ENCODE results near the gene PPP5C. TPM values are rescaled to one million over a fixed set of nuclear protein-coding genes. Genes with fewer than 3 reads are reported as not detected.

Gene PPP5C
- total RNA-seq, 4 donors from 2014 or later, result 47.4 to 74.9 (median 62.8) TPM

DNA sequence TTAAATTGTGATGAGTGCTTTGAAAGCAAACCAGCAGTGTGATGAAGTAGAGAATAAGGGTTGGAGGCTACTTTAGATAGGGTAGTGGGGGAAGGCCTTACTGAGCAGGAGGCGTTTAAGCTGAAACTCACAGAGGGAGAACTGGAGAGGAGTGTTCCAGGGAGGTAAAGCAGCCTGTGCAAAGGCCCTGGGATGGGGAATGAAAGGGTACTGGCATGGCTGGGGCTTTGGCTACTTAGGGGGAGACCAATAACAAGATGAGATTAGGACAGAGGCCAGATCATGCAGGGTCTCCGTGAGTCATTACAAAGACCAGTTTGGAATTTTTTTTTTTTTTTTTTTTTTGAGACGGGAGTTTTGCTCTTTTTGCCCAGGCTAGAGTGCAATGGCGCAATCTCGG is 1.1 kb downstream of the PPP5C start:
- TF ChIP-seq POLR2A (IDR thresholded peaks at IDR 0.05), result no peak
- TF ChIP-seq, protein P1, sequence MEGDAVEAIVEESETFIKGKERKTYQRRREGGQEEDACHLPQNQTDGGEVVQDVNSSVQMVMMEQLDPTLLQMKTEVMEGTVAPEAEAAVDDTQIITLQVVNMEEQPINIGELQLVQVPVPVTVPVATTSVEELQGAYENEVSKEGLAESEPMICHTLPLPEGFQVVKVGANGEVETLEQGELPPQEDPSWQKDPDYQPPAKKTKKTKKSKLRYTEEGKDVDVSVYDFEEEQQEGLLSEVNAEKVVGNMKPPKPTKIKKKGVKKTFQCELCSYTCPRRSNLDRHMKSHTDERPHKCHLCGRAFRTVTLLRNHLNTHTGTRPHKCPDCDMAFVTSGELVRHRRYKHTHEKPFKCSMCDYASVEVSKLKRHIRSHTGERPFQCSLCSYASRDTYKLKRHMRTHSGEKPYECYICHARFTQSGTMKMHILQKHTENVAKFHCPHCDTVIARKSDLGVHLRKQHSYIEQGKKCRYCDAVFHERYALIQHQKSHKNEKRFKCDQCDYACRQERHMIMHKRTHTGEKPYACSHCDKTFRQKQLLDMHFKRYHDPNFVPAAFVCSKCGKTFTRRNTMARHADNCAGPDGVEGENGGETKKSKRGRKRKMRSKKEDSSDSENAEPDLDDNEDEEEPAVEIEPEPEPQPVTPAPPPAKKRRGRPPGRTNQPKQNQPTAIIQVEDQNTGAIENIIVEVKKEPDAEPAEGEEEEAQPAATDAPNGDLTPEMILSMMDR (IDR thresholded peaks at IDR 0.05 in 4 of 5, conservative IDR thresholded peaks at IDR 0.05 in 1 of 5), result no peak
- H3K4me3 ChIP-seq, result peak overlapping the region in 3 of 4 donors; percentile 99 to 100 (median 100)
- in situ Hi-C loops (cut with MboI; ENCODE audit: low sequenced_read_pairs in 4 of 4), result no loop called here
- no peaks in the 10 kb centered on the region for H3K9me3 ChIP-seq
- no peaks in the 10 kb centered on the region for H3K27me3 ChIP-seq
- no peaks in the 10 kb centered on the region for H3K36me3 ChIP-seq
- ATAC-seq (no peak), DNase-seq (no peak)
- H3K4me1 ChIP-seq, result peaks cover 41 to 45% of the 10 kb centered on the region in 2 donors
- intact Hi-C loops (cut with DNase I; ENCODE audit: low total_unique reads), result loop anchor here (2.0 kb wide), 3 partner anchors 31 to 445 kb away; partner anchors contain the start of gene MYPOP
- H3K27ac ChIP-seq, result peak overlapping the region; percentile 90 to 97 (median 90)

DNA sequence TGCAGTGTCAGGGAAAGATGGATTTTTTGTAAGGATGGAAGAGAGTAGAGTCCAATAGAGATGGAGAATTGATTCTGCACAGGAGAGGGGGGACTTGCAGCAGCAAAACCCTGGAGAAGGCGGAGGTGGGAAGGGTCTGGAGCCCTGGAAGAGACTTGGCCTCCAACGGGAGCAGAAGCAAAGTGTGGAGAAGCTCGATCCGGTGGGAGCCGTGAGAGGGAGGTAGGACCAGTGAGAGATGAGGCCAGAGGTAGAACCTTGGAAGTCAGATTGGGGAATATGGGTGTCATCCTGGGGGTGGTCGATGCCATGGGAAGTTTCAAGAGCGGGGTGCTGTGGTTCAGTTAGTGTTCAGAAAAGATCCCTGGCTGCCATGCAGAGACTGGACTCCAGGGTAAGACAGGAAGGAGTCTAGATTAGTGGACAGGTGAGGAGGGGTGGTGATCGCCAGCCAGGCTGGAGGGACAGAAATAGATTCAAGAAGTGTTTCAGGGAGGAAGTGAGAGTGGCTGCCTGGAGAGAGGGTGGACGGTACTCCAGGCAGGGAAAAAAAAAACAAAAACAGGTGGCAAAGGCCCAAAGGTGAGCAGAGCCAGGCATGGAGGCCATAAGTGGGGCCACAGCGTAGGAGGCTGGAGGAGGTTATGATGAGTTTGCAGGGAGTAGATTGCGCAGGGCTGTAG is 2.6 kb downstream of the PPP5C start:
- Histone ChIP-seq H3K27me3 (no peaks in the 10 kb centered on the region), H3K4me1 (peaks cover 41 to 45% of the 10 kb centered on the region in 2 donors), H3K36me3 (peaks cover 0 to 9% of the 10 kb centered on the region in 2 donors), H3K9me3 (no peaks in the 10 kb centered on the region), H3K27ac (peak overlapping the region; percentile 48 to 73 (median 62)), H3K4me3 (no peak overlapping the region)
- in situ Hi-C loops (cut with MboI; ENCODE audit: low sequenced_read_pairs in 4 of 4) (no loop called here), intact Hi-C loops (cut with DNase I; ENCODE audit: low total_unique reads) (no loop called here)
- DNase-seq (no peak), ATAC-seq (no peak)
- TF ChIP-seq, protein P1 (IDR thresholded peaks at IDR 0.05 in 4 of 5, conservative IDR thresholded peaks at IDR 0.05 in 1 of 5), result no peak
- no peak for TF ChIP-seq POLR2A (IDR thresholded peaks at IDR 0.05)

DNA sequence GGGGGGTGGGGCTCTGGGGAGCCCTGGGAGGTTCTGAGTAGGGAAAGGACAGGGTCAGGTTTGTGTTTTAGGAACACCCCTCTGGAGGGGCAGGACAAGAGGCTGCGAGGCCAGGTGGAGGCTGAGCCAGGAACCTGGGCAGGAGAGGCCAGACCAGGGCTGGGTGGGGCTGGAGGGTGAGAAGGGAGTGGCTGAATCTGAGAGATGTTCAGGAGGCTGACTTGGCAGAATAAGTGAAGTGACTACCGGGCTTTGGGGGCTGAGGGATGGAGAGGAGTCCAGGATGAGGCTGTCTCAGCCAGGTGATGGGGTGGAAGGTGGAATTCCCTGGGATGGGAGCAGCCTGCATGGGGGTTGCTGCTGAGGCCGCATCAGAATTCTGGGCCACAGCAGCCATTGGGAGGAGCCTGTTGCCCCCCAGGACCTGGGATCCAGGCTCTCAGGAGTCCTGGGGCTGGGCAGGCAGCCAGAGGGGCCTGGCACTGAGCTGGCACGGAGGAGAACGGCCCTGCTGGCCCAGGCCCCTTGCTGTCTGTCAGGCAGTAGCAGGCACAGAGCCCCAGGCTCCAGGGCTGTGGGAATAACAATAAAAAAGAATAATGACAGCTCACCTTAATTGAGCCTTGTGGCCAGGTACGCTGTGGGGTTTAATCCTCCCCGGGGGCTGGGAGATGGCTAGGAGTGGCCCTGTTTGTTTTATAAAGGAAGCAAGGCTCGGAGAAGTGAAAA is 3.3 kb downstream of the PPP5C start:
- ATAC-seq (no peak), DNase-seq (no peak)
- no peak for TF ChIP-seq POLR2A (IDR thresholded peaks at IDR 0.05)
- TF ChIP-seq, protein P1 (IDR thresholded peaks at IDR 0.05 in 4 of 5, conservative IDR thresholded peaks at IDR 0.05 in 1 of 5), result no peak
- intact Hi-C loops (cut with DNase I; ENCODE audit: low total_unique reads) (no loop called here), in situ Hi-C loops (cut with MboI; ENCODE audit: low sequenced_read_pairs in 4 of 4) (no loop called here)
- no peaks in the 10 kb centered on the region for H3K9me3 ChIP-seq
- no peak overlapping the region for H3K4me3 ChIP-seq
- peak overlapping the region; percentile 48 to 73 (median 62) for H3K27ac ChIP-seq
- peaks cover 41 to 45% of the 10 kb centered on the region in 2 donors for H3K4me1 ChIP-seq
- no peaks in the 10 kb centered on the region for H3K27me3 ChIP-seq
- peaks cover 0 to 16% of the 10 kb centered on the region in 2 donors for H3K36me3 ChIP-seq

DNA sequence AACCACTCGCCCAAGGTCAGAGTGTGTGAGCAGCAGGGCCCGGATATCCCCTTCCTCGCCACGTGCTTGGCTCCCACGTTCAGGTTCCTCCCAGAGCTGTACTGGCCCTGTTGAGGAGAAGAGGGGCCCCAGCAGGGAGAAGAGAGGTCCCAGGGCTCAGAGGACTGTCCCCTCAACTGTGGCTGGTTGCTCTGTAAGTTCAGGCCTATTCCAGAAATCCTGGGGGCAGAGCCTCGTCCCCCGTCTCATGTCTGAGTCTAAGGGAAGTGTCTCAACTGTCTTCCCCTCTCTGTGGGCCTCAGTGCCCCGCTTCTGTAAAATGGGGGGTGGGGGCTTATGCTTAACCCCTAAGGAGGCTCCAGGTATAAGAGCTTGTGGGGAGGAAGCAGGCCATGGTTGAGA is 3.9 kb downstream of the PPP5C start:
- no peaks in the 10 kb centered on the region for H3K27me3 ChIP-seq
- peaks cover 41 to 45% of the 10 kb centered on the region in 2 donors for H3K4me1 ChIP-seq
- intact Hi-C loops (cut with DNase I; ENCODE audit: low total_unique reads), result no loop called here
- in situ Hi-C loops (cut with MboI; ENCODE audit: low sequenced_read_pairs in 4 of 4), result no loop called here
- TF ChIP-seq, protein P1 (IDR thresholded peaks at IDR 0.05 in 4 of 5, conservative IDR thresholded peaks at IDR 0.05 in 1 of 5), result no peak
- no peak for TF ChIP-seq POLR2A (IDR thresholded peaks at IDR 0.05)
- H3K27ac ChIP-seq, result peak overlapping the region; percentile 48 to 73 (median 62)
- peaks cover 0 to 22% of the 10 kb centered on the region in 2 donors for H3K36me3 ChIP-seq
- ATAC-seq (no peak), DNase-seq (no peak)
- H3K4me3 ChIP-seq, result peak overlapping the region in 2 of 4 donors; percentile 11 to 28
- H3K9me3 ChIP-seq, result no peaks in the 10 kb centered on the region

Measured in gastrocnemius medialis (tissue), 4 donors.